Measurements from ENCODE around the gene SF3B1. TPM values are rescaled to one million over a fixed set of nuclear protein-coding genes. Genes with fewer than 3 reads are reported as not detected.
"Not testable (repeated sequence)": the region's sequence is repeated elsewhere in the genome, so short reads cannot be mapped to it uniquely, and the experiment has no call there.

The SF3B1 gene
- total RNA-seq, 4 donors from 2014 or later, result 137 to 297 (median 158) TPM

GRCh38 chr2:197349699-197350098 lies 85.1 kb downstream of the SF3B1 start:
- intact Hi-C loops (cut with DNase I; ENCODE audit: low total_unique reads) (no loop called here), in situ Hi-C loops (cut with MboI; ENCODE audit: low sequenced_read_pairs in 4 of 4) (no loop called here)
- Histone ChIP-seq H3K27ac (no peak overlapping the region), H3K4me3 (no peak overlapping the region), H3K27me3 (no peaks in the 10 kb centered on the region), H3K4me1 (peaks cover 0 to 4% of the 10 kb centered on the region in 2 donors), H3K36me3 (no peaks in the 10 kb centered on the region), H3K9me3 (no peaks in the 10 kb centered on the region)
- TF ChIP-seq POLR2A (IDR thresholded peaks at IDR 0.05) (no peak), CTCF (IDR thresholded peaks at IDR 0.05 in 4 of 5, conservative IDR thresholded peaks at IDR 0.05 in 1 of 5) (no peak)
- ATAC-seq, result no peak
- DNase-seq, result no peak

- ATAC-seq, result no peak
- in situ Hi-C loops (cut with MboI; ENCODE audit: low sequenced_read_pairs in 4 of 4), result no loop called here
- DNase-seq, result no peak
These were observed 86.0 kb downstream of the SF3B1 start for GRCh38 chr2:197348721-197349360.

GRCh38 chr2:197345846-197346370 lies 88.9 kb downstream of the SF3B1 start:
- H3K27ac ChIP-seq, result peak overlapping the region in 3 of 4 donors; percentile 30 to 86 (median 82)
- ATAC-seq, result peak; percentile 26 to 75
- no peaks in the 10 kb centered on the region for H3K9me3 ChIP-seq
- no peaks in the 10 kb centered on the region for H3K27me3 ChIP-seq
- peak; percentile 28 to 32 for DNase-seq
- intact Hi-C loops (cut with DNase I; ENCODE audit: low total_unique reads) (no loop called here), in situ Hi-C loops (cut with MboI; ENCODE audit: low sequenced_read_pairs in 4 of 4) (no loop called here)
- H3K4me3 ChIP-seq, result no peak overlapping the region
- peaks cover 0 to 14% of the 10 kb centered on the region in 2 donors for H3K4me1 ChIP-seq
- no peak for TF ChIP-seq POLR2A (IDR thresholded peaks at IDR 0.05)
- H3K36me3 ChIP-seq, result no peaks in the 10 kb centered on the region

More at GRCh38 chr2:197348721-197349360, 86.0 kb downstream of the SF3B1 start:
- Histone ChIP-seq H3K9me3 (no peaks in the 10 kb centered on the region), H3K4me3 (no peak overlapping the region), H3K4me1 (peaks cover 0 to 6% of the 10 kb centered on the region in 2 donors), H3K27ac (no peak overlapping the region), H3K27me3 (no peaks in the 10 kb centered on the region), H3K36me3 (no peaks in the 10 kb centered on the region)
- intact Hi-C loops (cut with DNase I; ENCODE audit: low total_unique reads), result no loop called here
- TF ChIP-seq CTCF (IDR thresholded peaks at IDR 0.05 in 4 of 5, conservative IDR thresholded peaks at IDR 0.05 in 1 of 5) (no peak), POLR2A (IDR thresholded peaks at IDR 0.05) (no peak)

GRCh38 chr2:197343968-197344367 lies 90.9 kb downstream of the SF3B1 start:
- ATAC-seq (peak; percentile 90 to 92), DNase-seq (peak; percentile 61 to 80)
- H3K27me3 ChIP-seq; H3K4me3 ChIP-seq; H3K9me3 ChIP-seq; H3K36me3 ChIP-seq; in situ Hi-C loops (cut with MboI; ENCODE audit: low sequenced_read_pairs in 4 of 4): not testable (repeated sequence)
- H3K4me1 ChIP-seq, result peaks cover 0 to 18% of the 10 kb centered on the region in 2 donors
- H3K27ac ChIP-seq, result peak overlapping the region; percentile 39 to 86 (median 80)
- intact Hi-C loops (cut with DNase I; ENCODE audit: low total_unique reads), result loop anchor here (1.0 kb wide), 1 partner anchor 24 kb away; no protein-coding TSS in a partner anchor

GRCh38 chr2:197340591-197340990 lies 94.2 kb downstream of the SF3B1 start:
- H3K27ac ChIP-seq, result no peak overlapping the region
- H3K4me3 ChIP-seq, result no peak overlapping the region
- in situ Hi-C loops (cut with MboI; ENCODE audit: low sequenced_read_pairs in 4 of 4) (no loop called here), intact Hi-C loops (cut with DNase I; ENCODE audit: low total_unique reads) (no loop called here)
- H3K27me3 ChIP-seq, result no peaks in the 10 kb centered on the region
- no peaks in the 10 kb centered on the region for H3K36me3 ChIP-seq
- H3K4me1 ChIP-seq, result peaks cover 0 to 18% of the 10 kb centered on the region in 2 donors
- DNase-seq (no peak), ATAC-seq (no peak)
- no peaks in the 10 kb centered on the region for H3K9me3 ChIP-seq
- no peak for TF ChIP-seq CTCF (IDR thresholded peaks at IDR 0.05 in 4 of 5, conservative IDR thresholded peaks at IDR 0.05 in 1 of 5)
- no peak for TF ChIP-seq POLR2A (IDR thresholded peaks at IDR 0.05)

Other genes starting within 250 kb of the SF3B1 start
- gene ANKRD44, start 124.2 kb downstream of the SF3B1 start, total RNA-seq, result 1 to 10 TPM; 1.8 to 6.3 (median 3.0) TPM
- 10 to 100 TPM in 2 of 4 donors, 1 to 10 TPM in 2; 7.4 to 21.5 (median 13.7) TPM for gene COQ10B, start 18.5 kb upstream of the SF3B1 start, total RNA-seq
- gene HSPD1, start 64.8 kb upstream of the SF3B1 start, total RNA-seq, result 100 to 1,000 TPM in 1 of 4 donors, 10 to 100 TPM in 3; 82.0 to 104 (median 88.2) TPM
- gene HSPE1, start 65.4 kb upstream of the SF3B1 start, total RNA-seq, result 100 to 1,000 TPM in 1 of 4 donors, 10 to 100 TPM in 3; 43.2 to 122 (median 88.0) TPM
- 10 to 100 TPM; 29.3 to 41.3 (median 38.2) TPM for gene MOB4, start 81.0 kb upstream of the SF3B1 start, total RNA-seq
- gene RFTN2, start 240.6 kb upstream of the SF3B1 start, total RNA-seq, result 1 to 10 TPM; 1.1 to 6.3 (median 3.2) TPM

Data from gastrocnemius medialis (tissue), 4 donors.